Measurements from ENCODE around the gene BID.

- TF ChIP-seq CTCF (IDR thresholded peaks at IDR 0.05 in 4 of 5, conservative IDR thresholded peaks at IDR 0.05 in 1 of 5) (no peak), POLR2A (IDR thresholded peaks at IDR 0.05) (no peak)
Observed at GRCh38 chr22:17822087-17822486, 47.8 kb upstream of the BID start.

Data from gastrocnemius medialis (tissue), 4 donors.